NCI-H510A treated with DMSO at 0.1 percent for 48 hours (cell line): Measurements from ENCODE around the gene ATP5PB.
A peak's percentile ranks its signal among the peaks of the same experiment; 100 is the strongest.

Experiments
- DNase-seq: peaks from one replicate; lab custom pipeline; 2025; lab: John Stamatoyannopoulos, UW

ATP5PB gene

GRCh38 chr1:111448918-111449702, at the start of gene ATP5PB, which contains the start of gene WDR77:
ATP5PB (plus strand) TSS chr1:111449464; CDS start chr1:111449542, 78 bp downstream.
WDR77 (minus strand) TSS chr1:111449256; CDS start chr1:111449169, 87 bp downstream.
- peak; percentile 97 for DNase-seq

GRCh38 chr1:111399792-111400610, 49.3 kb upstream of the ATP5PB start:
- DNase-seq, result peak; percentile 50

- no peak for DNase-seq
Measured at GRCh38 chr1:111402083-111402482, 47.2 kb upstream of the ATP5PB start.

GRCh38 chr1:111404588-111404987, 44.7 kb upstream of the ATP5PB start:
- DNase-seq, result no peak

- DNase-seq, result peak; percentile 3
Measured at GRCh38 chr1:111406321-111406768, 42.9 kb upstream of the ATP5PB start.

GRCh38 chr1:111407301-111407700, 42.0 kb upstream of the ATP5PB start:
- DNase-seq, result no peak

GRCh38 chr1:111412839-111413238, 36.4 kb upstream of the ATP5PB start:
- no peak for DNase-seq

GRCh38 chr1:111414756-111415155, 34.5 kb upstream of the ATP5PB start:
- no peak for DNase-seq

GRCh38 chr1:111415461-111415860, 33.8 kb upstream of the ATP5PB start:
- DNase-seq, result no peak

GRCh38 chr1:111417755-111418154, 31.5 kb upstream of the ATP5PB start:
- no peak for DNase-seq

- DNase-seq, result no peak
Measured at GRCh38 chr1:111419037-111419436, 30.2 kb upstream of the ATP5PB start.

- DNase-seq, result no peak
Measured at GRCh38 chr1:111420377-111420776, 28.9 kb upstream of the ATP5PB start.

GRCh38 chr1:111422546-111423391, 26.5 kb upstream of the ATP5PB start:
- DNase-seq, result peak; percentile 6

GRCh38 chr1:111424281-111424680, 25.0 kb upstream of the ATP5PB start:
- no peak for DNase-seq

- DNase-seq, result no peak
Measured at GRCh38 chr1:111436726-111437125, 12.5 kb upstream of the ATP5PB start.

GRCh38 chr1:111439461-111440351, 9.6 kb upstream of the ATP5PB start:
- DNase-seq, result no peak

GRCh38 chr1:111441573-111442192, 7.6 kb upstream of the ATP5PB start:
- no peak for DNase-seq

- no peak for DNase-seq
Measured at GRCh38 chr1:111442457-111442856, 6.8 kb upstream of the ATP5PB start.

GRCh38 chr1:111444031-111444430, 5.2 kb upstream of the ATP5PB start:
- DNase-seq, result no peak

GRCh38 chr1:111446546-111446945, 2.7 kb upstream of the ATP5PB start:
- no peak for DNase-seq
